Panc1 (cell line): Measurements from ENCODE around the gene AHDC1.

Experiments
- POLR2AphosphoS5 ChIP-seq: IDR thresholded peaks from 2 replicates; pipeline ENCODE4 v1.6.1; 2012; ENCODE audit warnings: mild to moderate bottlenecking, low read depth, low read length, moderate library complexity
- SIN3A ChIP-seq: IDR thresholded peaks from 2 replicates; pipeline ENCODE4 v1.6.1; 2012; ENCODE audit warnings: low read depth, mild to moderate bottlenecking, low read length, moderate library complexity, borderline replicate concordance; ENCODE audit not compliant: insufficient read depth
- TF ChIP-seq, protein P1 (sequence below): fragments of 450-650 bp; IDR thresholded peaks from 2 replicates; pipeline ENCODE4 v1.5.1; 2017; ENCODE audit warnings: mild to moderate bottlenecking
- TF ChIP-seq, protein P2 (sequence below), 2 experiments: IDR thresholded peaks; 2 replicates each; pipeline ENCODE4 v1.6.1; 2011 to 2012; ENCODE audit warnings: low read depth in 2 of 2, control low read depth in 1 of 2, low read length in 1 of 2, mild to moderate bottlenecking in 1 of 2, moderate library complexity in 1 of 2; ENCODE audit not compliant: insufficient read depth in 1 of 2

DNA sequence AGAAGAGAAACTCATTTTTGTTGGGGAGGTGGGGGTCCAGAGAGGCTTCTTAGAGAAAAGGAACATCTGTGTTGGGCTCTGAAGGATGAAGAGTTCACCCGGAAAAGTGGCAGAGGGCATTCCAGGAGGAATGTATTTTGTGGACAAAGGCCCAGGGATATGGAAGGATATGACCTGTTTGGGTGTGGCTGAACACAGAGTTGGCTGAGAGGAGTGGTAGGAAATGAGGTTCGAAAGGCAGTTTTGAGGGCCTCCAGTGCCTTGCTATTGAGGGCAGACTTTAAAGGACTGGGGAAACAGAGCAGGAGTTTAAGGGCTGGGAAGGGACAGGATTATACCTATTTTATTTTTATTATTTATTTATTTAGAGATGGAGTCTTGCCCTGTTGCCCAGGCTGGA, 86.6 kb downstream of the AHDC1 start:
- TF ChIP-seq, protein P1, sequence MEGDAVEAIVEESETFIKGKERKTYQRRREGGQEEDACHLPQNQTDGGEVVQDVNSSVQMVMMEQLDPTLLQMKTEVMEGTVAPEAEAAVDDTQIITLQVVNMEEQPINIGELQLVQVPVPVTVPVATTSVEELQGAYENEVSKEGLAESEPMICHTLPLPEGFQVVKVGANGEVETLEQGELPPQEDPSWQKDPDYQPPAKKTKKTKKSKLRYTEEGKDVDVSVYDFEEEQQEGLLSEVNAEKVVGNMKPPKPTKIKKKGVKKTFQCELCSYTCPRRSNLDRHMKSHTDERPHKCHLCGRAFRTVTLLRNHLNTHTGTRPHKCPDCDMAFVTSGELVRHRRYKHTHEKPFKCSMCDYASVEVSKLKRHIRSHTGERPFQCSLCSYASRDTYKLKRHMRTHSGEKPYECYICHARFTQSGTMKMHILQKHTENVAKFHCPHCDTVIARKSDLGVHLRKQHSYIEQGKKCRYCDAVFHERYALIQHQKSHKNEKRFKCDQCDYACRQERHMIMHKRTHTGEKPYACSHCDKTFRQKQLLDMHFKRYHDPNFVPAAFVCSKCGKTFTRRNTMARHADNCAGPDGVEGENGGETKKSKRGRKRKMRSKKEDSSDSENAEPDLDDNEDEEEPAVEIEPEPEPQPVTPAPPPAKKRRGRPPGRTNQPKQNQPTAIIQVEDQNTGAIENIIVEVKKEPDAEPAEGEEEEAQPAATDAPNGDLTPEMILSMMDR = no peak
- TF ChIP-seq POLR2AphosphoS5 = no peak
- no peak for TF ChIP-seq SIN3A
- TF ChIP-seq, protein P2, sequence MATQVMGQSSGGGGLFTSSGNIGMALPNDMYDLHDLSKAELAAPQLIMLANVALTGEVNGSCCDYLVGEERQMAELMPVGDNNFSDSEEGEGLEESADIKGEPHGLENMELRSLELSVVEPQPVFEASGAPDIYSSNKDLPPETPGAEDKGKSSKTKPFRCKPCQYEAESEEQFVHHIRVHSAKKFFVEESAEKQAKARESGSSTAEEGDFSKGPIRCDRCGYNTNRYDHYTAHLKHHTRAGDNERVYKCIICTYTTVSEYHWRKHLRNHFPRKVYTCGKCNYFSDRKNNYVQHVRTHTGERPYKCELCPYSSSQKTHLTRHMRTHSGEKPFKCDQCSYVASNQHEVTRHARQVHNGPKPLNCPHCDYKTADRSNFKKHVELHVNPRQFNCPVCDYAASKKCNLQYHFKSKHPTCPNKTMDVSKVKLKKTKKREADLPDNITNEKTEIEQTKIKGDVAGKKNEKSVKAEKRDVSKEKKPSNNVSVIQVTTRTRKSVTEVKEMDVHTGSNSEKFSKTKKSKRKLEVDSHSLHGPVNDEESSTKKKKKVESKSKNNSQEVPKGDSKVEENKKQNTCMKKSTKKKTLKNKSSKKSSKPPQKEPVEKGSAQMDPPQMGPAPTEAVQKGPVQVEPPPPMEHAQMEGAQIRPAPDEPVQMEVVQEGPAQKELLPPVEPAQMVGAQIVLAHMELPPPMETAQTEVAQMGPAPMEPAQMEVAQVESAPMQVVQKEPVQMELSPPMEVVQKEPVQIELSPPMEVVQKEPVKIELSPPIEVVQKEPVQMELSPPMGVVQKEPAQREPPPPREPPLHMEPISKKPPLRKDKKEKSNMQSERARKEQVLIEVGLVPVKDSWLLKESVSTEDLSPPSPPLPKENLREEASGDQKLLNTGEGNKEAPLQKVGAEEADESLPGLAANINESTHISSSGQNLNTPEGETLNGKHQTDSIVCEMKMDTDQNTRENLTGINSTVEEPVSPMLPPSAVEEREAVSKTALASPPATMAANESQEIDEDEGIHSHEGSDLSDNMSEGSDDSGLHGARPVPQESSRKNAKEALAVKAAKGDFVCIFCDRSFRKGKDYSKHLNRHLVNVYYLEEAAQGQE (IDR thresholded peaks at IDR 0.05; ENCODE audit: insufficient read depth in 1 of 2, low read depth in 2 of 2, low read length in 1 of 2) = no peak
